Measurements from ENCODE around the gene ZNF592.
"Not testable (repeated sequence)": the region's sequence is repeated elsewhere in the genome, so short reads cannot be mapped to it uniquely, and the experiment has no call there.

ZNF592 gene

GRCh38 chr15:84747416-84748273, 747 bp upstream of the ZNF592 start:
- peak; percentile 71 for DNase-seq

DNA sequence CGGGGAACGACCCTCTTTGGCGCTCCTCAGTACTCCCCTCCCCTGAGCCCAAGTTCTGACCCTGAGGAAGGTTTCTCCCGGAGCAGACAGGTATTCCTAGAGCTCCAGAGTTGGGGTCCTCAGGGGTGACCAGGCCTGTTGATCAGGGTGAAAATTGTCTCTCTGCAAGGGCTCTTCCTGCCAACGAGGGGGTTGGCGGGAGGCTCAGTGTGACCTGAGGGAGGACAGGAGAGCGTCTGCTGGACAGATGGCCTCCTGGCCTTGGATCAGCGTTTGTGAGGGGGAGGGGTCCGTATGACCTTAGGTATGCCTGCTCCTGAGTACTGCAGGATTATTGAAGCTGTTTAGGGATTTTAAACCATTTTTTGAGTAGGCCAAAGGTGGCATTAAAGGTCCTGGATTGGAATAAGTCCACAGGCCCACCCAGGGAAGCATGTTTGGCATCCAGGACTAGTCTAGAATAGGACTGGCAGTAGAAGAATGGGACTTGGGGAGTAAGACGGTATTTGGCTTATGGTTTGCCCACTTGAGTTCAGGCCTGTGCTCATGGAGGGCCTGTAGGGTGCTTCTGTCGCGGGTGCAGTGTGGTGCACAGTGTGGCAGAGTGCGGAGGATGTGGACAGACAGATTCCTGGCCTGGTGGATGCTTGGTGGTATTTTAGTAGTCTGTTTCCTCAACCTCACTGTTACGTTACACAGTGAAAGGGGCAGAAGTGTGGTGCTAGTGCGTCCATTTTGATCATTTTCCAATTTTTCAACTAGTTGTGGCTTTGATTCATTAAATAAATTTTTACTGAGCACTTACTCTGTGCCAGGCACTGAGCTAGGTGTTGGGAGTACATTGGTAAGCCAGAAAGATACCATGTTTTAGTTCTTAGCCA, 959 bp downstream of the ZNF592 start:
- peak; percentile 14 for DNase-seq

- no peak for DNase-seq
These were observed 2.2 kb downstream of the ZNF592 start for GRCh38 chr15:84750583-84751092.

DNA sequence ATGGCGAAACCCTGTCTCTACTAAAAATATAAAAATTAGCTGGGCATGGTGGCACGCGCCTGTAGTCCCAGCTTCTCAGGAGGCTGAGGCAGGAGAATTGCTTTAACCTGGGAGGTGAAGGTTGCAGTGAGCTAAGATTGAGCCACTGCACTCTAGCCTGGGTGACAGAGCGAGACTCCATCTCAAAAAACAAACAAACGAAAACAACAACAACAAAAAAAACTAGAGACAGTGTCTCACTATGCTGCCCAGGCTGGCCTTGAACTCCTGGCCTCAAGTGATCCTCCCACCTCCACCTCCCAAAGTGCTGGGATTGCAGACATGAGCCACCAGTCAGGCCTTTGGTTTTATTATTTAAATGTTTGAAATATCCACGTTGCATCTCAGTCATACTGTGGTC, 3.3 kb downstream of the ZNF592 start:
- not testable (repeated sequence) for DNase-seq

- DNase-seq: no peak
These were observed 3.8 kb downstream of the ZNF592 start for GRCh38 chr15:84752195-84752594.

- peak; percentile 13 for DNase-seq
These were observed 4.3 kb downstream of the ZNF592 start for GRCh38 chr15:84752700-84753099.

DNA sequence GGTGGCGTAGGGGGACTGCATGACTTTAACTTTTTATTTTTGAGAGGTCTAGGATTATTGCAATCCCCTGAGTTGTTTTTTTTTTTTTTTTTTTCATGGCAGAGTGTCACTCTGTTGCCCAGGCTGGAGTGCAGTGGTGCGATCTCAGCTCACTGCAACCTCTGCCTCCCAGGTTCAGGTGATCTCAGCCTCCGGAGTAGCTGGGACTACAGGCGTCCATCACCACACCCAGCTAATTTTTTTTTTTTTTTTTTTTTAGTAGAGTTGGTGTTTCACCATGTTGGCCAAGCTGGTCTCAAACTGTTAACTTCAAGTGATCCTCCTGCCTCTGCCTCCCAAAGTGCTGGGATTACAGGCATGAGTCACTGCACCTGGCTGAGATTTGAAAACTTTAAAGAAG, 6.5 kb downstream of the ZNF592 start:
- DNase-seq: not testable (repeated sequence)

GRCh38 chr15:84755736-84756527, 7.5 kb downstream of the ZNF592 start:
- no peak for DNase-seq

DNA sequence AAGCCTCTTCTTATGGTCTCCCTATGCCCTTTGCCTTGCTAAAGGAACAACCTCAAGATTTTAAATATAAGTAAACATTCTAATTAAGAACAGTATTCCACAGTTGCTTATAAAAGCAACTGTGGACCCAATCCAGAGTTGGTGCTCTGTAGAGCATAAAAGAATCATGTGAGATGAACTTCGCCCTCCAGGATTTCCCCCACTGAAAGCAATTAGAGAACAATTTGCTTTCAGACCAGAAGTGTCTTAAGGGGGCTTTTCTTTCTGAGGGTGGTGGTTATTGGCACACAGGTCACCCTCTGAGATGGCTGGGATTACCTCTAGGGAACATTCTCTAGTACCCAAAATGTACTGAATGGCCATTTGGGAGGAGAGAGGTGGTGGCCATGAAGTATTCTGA, 10.6 kb downstream of the ZNF592 start:
- no peak for DNase-seq

DNA sequence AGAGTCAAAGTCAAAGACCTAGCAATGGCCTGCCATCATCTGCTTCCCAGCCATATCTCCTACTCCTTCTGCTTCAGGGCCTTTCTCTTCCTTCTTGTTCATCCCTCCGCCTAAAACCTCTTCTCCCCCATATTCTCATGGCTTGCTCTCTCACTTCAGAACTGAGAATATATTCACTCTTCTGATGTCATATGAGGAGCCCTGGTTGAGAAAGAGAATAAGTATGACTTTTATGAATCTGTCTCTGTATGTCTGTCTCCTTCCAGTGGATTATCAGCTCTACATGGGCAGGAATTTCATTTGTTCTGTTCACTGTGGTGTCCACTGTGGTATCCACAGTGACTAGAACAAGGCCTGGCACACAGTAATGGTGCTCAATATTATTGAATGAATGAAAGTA, 11.8 kb downstream of the ZNF592 start:
- DNase-seq: no peak

GRCh38 chr15:84761607-84762131, 13.3 kb downstream of the ZNF592 start:
- DNase-seq: no peak

- DNase-seq: no peak
These were observed 14.6 kb downstream of the ZNF592 start for GRCh38 chr15:84762840-84763572.

GRCh38 chr15:84764585-84764984, 16.2 kb downstream of the ZNF592 start:
- no peak for DNase-seq

- DNase-seq: no peak
These were observed 16.6 kb downstream of the ZNF592 start for GRCh38 chr15:84764989-84765388.

DNA sequence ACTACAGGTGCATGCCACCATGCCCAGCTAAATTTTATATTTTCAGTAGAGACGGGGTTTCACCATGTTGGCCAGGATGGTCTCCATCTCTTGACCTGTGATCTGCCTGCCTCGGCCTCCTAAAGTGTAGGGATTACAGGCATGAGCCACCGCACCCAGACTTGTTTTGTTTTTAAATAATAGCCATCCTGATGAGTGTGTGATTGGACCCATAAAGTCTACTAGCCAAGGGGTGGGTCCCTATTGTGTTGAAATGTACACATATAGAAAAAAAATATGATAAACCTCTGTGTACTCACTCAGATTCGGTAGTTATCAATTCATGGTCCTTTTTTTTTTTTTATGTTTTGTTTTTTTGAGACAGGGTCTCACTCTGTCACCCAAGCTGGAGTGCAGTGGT, 17.3 kb downstream of the ZNF592 start:
- DNase-seq: no peak

DNA sequence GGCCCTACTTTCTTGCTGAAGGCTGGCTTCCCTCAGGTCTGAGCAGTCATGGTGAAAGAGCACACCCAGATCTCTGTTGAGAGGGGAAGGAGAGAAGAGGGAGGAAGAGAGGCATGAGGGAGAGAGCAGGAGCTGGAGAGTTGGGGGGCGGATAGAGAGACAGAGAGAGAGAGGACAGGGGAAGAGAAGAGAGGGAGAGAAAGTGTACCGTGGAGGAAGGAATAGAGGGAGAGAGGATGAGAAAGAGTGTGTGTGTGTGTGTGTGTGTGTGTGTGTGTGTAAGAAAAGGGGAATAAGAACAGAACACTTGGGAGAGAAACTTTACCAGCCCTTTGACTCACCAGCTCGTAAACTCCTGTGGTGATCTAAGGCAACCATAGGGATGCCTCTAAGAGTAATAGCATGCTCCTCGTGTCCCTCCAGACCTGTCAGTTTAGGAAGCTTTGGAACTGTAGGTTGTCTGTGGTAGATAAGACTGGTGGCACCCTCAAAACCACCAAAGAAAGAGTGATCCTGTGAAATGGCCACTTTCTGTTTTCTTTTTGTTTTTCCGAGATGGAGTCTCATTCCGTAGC, 18.2 kb downstream of the ZNF592 start:
- DNase-seq: no peak

DNA sequence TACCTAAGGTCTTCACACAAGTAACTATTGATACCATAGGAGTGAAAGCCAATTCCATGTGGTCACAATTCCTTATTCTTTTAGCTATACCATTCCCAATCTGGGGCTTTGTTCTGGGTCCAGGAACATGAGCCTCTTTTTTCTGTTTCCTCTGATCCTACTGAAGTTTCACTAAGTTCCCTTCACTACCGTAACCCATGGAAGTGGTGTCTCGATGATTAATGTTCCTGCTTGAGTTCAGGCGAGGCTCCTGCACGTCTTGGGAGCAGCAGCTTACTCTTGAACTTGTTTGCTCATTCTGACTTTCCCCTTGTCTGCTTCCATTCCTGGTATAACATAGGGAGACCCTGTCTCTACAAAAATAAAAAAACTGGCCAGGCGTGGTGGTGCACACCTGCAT, 23.6 kb downstream of the ZNF592 start:
- no peak for DNase-seq

- no peak for DNase-seq
These were observed 24.1 kb downstream of the ZNF592 start for GRCh38 chr15:84772467-84772866.

- DNase-seq: no peak
These were observed 25.3 kb downstream of the ZNF592 start for GRCh38 chr15:84773716-84774115.

- DNase-seq: no peak
These were observed 27.6 kb downstream of the ZNF592 start for GRCh38 chr15:84775867-84776449.

DNA sequence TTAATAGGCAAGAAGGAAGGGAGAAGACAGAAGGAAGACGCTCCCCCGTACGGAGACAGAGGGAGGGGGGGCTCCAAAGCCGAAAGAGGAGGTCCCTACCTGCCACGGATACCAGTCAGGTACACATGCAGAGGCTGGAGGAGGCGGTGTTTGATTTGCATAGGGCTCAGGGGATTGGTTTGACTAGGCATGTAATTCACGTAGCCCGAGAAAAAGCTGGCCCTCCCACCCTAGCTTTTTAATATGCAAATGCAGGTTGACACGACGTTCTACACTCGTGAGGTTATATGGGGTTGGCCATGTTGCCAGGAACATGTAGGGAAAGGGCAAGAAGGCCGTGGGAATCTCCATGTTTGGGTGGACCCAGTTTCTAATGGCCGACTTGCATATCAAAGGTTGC, 29.8 kb downstream of the ZNF592 start:
- DNase-seq: no peak

Measured in fibroblast of skin of right biceps (primary cell).